IMR-90 (cell line): ENCODE measurements around the gene MTREX. TPM values are rescaled to one million over a fixed set of nuclear protein-coding genes. Genes with fewer than 3 reads are reported as not detected.

Source experiments
- ATAC-seq: fragments of 200-7000 bp; cut with Tn5 transposase; 2 replicates; pipeline ENCODE4 v1.9.1; 2020; ENCODE audit warnings: low read depth, mild to moderate bottlenecking, moderate library complexity
- BruUV-seq: library from RNA; stranded (reverse); fragments of 400-500 nt; replicated peaks from 2 replicates; lab custom pipeline; 2021; lab: Mats Ljungman, UMichigan
- CTCF ChIA-PET: fragments of 300-600 bp; formaldehyde crosslinking; extraction: SDS; loops from one replicate; lab custom pipeline; 2021; ENCODE audit warnings: antibody characterized with exemption; lab: Yijun Ruan, JAX
- POLR2A ChIA-PET: fragments of 300-600 bp; sonication (Branson Sonifier 250); formaldehyde crosslinking; loops from one replicate; lab custom pipeline; 2022; ENCODE audit warnings: antibody characterized with exemption; ENCODE audit not compliant: unreplicated experiment; lab: Charles Lee
- DNase-seq: peaks from one replicate; pipeline ENCODE4 v3.0.0; 2013
- H2AFZ ChIP-seq: replicated peaks from 2 replicates; pipeline ENCODE3; 2013; ENCODE audit warnings: low read length, mild to moderate bottlenecking; ENCODE audit not compliant: poor library complexity
- H2AK5ac ChIP-seq: 2 replicates; pipeline ENCODE4 v1.6.1; 2013; ENCODE audit warnings: low read depth, low read length, inconsistent platforms
- H2AK9ac ChIP-seq: replicated peaks from 2 replicates; pipeline ENCODE3; 2013; ENCODE audit warnings: mild to moderate bottlenecking, low read depth, low read length, moderate library complexity; ENCODE audit not compliant: poor library complexity
- H2BK120ac ChIP-seq: 2 replicates; pipeline ENCODE4 v1.6.1; 2013; ENCODE audit warnings: low read depth, low read length, inconsistent platforms
- H2BK15ac ChIP-seq: 3 replicates; pipeline ENCODE4 v1.6.1; 2013; ENCODE audit warnings: low read depth, low read length, inconsistent platforms
- H2BK20ac ChIP-seq: 2 replicates; pipeline ENCODE4 v1.6.1; 2013; ENCODE audit warnings: low read depth, mild to moderate bottlenecking, inconsistent platforms, low read length, moderate library complexity
- H2BK5ac ChIP-seq: 2 replicates; pipeline ENCODE4 v1.6.1; 2013; ENCODE audit warnings: mild to moderate bottlenecking, low read depth, low read length, inconsistent platforms; ENCODE audit not compliant: poor library complexity, severe bottlenecking
- H3K14ac ChIP-seq: replicated peaks from 2 replicates; pipeline ENCODE4 v1.6.1; 2013; ENCODE audit warnings: low read depth, low read length, inconsistent platforms
- H3K18ac ChIP-seq: 2 replicates; pipeline ENCODE4 v1.6.1; 2013; ENCODE audit warnings: low read depth, low read length, control low read depth
- H3K23ac ChIP-seq: 2 replicates; pipeline ENCODE4 v1.6.1; 2013; ENCODE audit warnings: low read depth, low read length, inconsistent platforms
- H3K27ac ChIP-seq: 2 replicates; pipeline ENCODE4 v1.5.1; 2013; ENCODE audit warnings: mild to moderate bottlenecking, control low read depth, low read length; ENCODE audit not compliant: insufficient read depth
- H3K27me3 ChIP-seq: 2 replicates; pipeline ENCODE4 v1.6.1; 2013; ENCODE audit warnings: low read length; ENCODE audit not compliant: control insufficient read depth, insufficient read depth
- H3K36me3 ChIP-seq: 2 replicates; pipeline ENCODE4 v1.6.1; 2013; ENCODE audit warnings: low read length, mixed read lengths; ENCODE audit not compliant: control insufficient read depth, insufficient read depth
- H3K4ac ChIP-seq: 2 replicates; pipeline ENCODE4 v1.6.1; 2013; ENCODE audit warnings: low read depth, low read length, inconsistent platforms
- H3K4me1 ChIP-seq: 2 replicates; pipeline ENCODE4 v1.6.1; 2013; ENCODE audit warnings: low read length, mixed read lengths; ENCODE audit not compliant: control insufficient read depth, insufficient read depth
- H3K4me2 ChIP-seq: 2 replicates; pipeline ENCODE4 v1.6.1; 2013; ENCODE audit warnings: low read depth, mild to moderate bottlenecking, control low read depth, low read length, moderate library complexity
- H3K4me3 ChIP-seq: 2 replicates; pipeline ENCODE4 v1.5.1; 2013; ENCODE audit warnings: low read depth, mild to moderate bottlenecking, control low read depth, low read length, moderate library complexity; ENCODE audit not compliant: insufficient read depth
- H3K56ac ChIP-seq: 2 replicates; pipeline ENCODE4 v1.6.1; 2013; ENCODE audit warnings: low read length, inconsistent platforms; ENCODE audit not compliant: insufficient read depth; ENCODE audit errors: extremely low read depth
- H3K79me1 ChIP-seq, 2 experiments: 2 replicates each; pipeline ENCODE4 v1.6.1; 2013; ENCODE audit warnings: low read length in 2 of 2, inconsistent platforms in 1 of 2, low read depth in 1 of 2
- H3K9ac ChIP-seq: 2 replicates; pipeline ENCODE4 v1.6.1; 2013; ENCODE audit warnings: low read depth, low read length, control low read depth
- H3K9me1 ChIP-seq: 2 replicates; pipeline ENCODE4 v1.6.1; 2013; ENCODE audit warnings: low read length, inconsistent platforms; ENCODE audit not compliant: insufficient read depth
- H3K9me3 ChIP-seq: 2 replicates; pipeline ENCODE4 v1.6.1; 2013; ENCODE audit warnings: low read length; ENCODE audit not compliant: control insufficient read depth, insufficient read depth
- H4K20me1 ChIP-seq: 2 replicates; pipeline ENCODE4 v1.6.1; 2013; ENCODE audit warnings: low read length, inconsistent platforms; ENCODE audit not compliant: insufficient read depth
- H4K5ac ChIP-seq: 2 replicates; pipeline ENCODE4 v1.6.1; 2013; ENCODE audit warnings: mild to moderate bottlenecking, low read depth, low read length, control low read depth
- H4K8ac ChIP-seq, 2 experiments: 2 replicates each; pipeline ENCODE4 v1.6.1; 2013; ENCODE audit warnings: low read depth in 2 of 2, low read length in 2 of 2, control low read depth in 1 of 2, inconsistent platforms in 1 of 2
- H4K91ac ChIP-seq: 2 replicates; pipeline ENCODE4 v1.6.1; 2013; ENCODE audit warnings: low read depth, low read length, inconsistent platforms; ENCODE audit not compliant: insufficient read depth
- BHLHE40 ChIP-seq: fragments of 150-350 bp; IDR thresholded peaks from 2 replicates; pipeline ENCODE4 v1.6.1; 2016; ENCODE audit warnings: mild to moderate bottlenecking, low read depth, low read length
- CEBPB ChIP-seq: IDR thresholded peaks from 2 replicates; pipeline ENCODE4 v1.6.1; 2012; ENCODE audit warnings: low read depth, low read length, improper control_type of control experiment
- CHD1 ChIP-seq: IDR thresholded peaks from 2 replicates; pipeline ENCODE4 v1.6.1; 2012; ENCODE audit warnings: low read depth, low read length, improper control_type of control experiment
- CTCF ChIP-seq: conservative IDR thresholded peaks from 2 replicates; pipeline ENCODE4 v1.5.1; 2012; ENCODE audit warnings: mild to moderate bottlenecking, low read depth, low read length, improper control_type of control experiment
- ELK1 ChIP-seq: fragments of 150-350 bp; IDR thresholded peaks from 2 replicates; pipeline ENCODE4 v1.6.1; 2016; ENCODE audit warnings: low read depth, mild to moderate bottlenecking, low read length, moderate library complexity, borderline replicate concordance
- FOS ChIP-seq: fragments of 150-350 bp; IDR thresholded peaks from 2 replicates; pipeline ENCODE4 v1.6.1; 2016; ENCODE audit warnings: low read depth, low read length
- MAFK ChIP-seq: IDR thresholded peaks from 2 replicates; pipeline ENCODE4 v1.6.1; 2012; ENCODE audit warnings: low read depth, low read length, improper control_type of control experiment
- MAZ ChIP-seq: IDR thresholded peaks from 2 replicates; pipeline ENCODE4 v1.6.1; 2012; ENCODE audit warnings: low read depth, mild to moderate bottlenecking, low read length, improper control_type of control experiment, moderate library complexity, borderline replicate concordance
- MXI1 ChIP-seq: IDR thresholded peaks from 2 replicates; pipeline ENCODE4 v1.6.1; 2012; ENCODE audit warnings: low read depth, mild to moderate bottlenecking, low read length, moderate library complexity, borderline replicate concordance
- NFE2L2 ChIP-seq: fragments of 150-350 bp; IDR thresholded peaks from 2 replicates; pipeline ENCODE4 v1.6.1; 2016; ENCODE audit warnings: low read depth, mild to moderate bottlenecking, low read length
- POLR2A ChIP-seq: IDR thresholded peaks from 2 replicates; pipeline ENCODE4 v1.6.1; 2012; ENCODE audit warnings: mild to moderate bottlenecking, low read depth, low read length
- RAD21 ChIP-seq: IDR thresholded peaks from 2 replicates; pipeline ENCODE4 v1.6.1; 2012; ENCODE audit warnings: low read length, improper control_type of control experiment
- RCOR1 ChIP-seq: IDR thresholded peaks from 2 replicates; pipeline ENCODE4 v1.6.1; 2012; ENCODE audit warnings: mild to moderate bottlenecking, low read length, improper control_type of control experiment; ENCODE audit not compliant: insufficient replicate concordance
- RFX5 ChIP-seq: IDR thresholded peaks from 2 replicates; pipeline ENCODE4 v1.8.0; 2012; ENCODE audit warnings: low read depth, mild to moderate bottlenecking, low read length, moderate library complexity
- SMC3 ChIP-seq: fragments of 150-350 bp; IDR thresholded peaks from 2 replicates; pipeline ENCODE4 v1.6.1; 2016; ENCODE audit warnings: low read depth, mild to moderate bottlenecking, antibody characterized with exemption, low read length, moderate library complexity
- USF2 ChIP-seq: fragments of 150-350 bp; IDR thresholded peaks from 2 replicates; pipeline ENCODE4 v1.6.1; 2017; ENCODE audit warnings: mild to moderate bottlenecking, antibody characterized with exemption, low read length, low read depth
- WGBS, 2 experiments: methylation state at CpG; one replicate each; pipeline versions ENCODE4 v1.1.5 to v1.1.7; 2013; ENCODE audit warnings: missing lambda C conversion rate in 2 of 2; ENCODE audit not compliant: insufficient read length in 1 of 2; ENCODE audit errors: extremely low coverage in 2 of 2; 5-methylcytosine and 5-hydroxymethylcytosine counted together
- dilution Hi-C: fragments of 300-500 bp; cut with HindIII; formaldehyde crosslinking; loops from one replicate; pipeline ENCODE4 v1.14.3; 2018; ENCODE audit warnings: low sequenced_read_pairs; ENCODE audit not compliant: unreplicated experiment
- in situ Hi-C: fragments of 300-500 bp; cut with MboI; formaldehyde crosslinking; loops from 3 replicates; pipeline ENCODE4 v1.14.3; 2019; ENCODE audit warnings: low sequenced_read_pairs, inconsistent platforms, mixed read lengths
- intact Hi-C: fragments of 100-400 bp; cut with micrococcal nuclease; formaldehyde crosslinking; loops from 2 replicates; pipeline ENCODE4 v1.10.0; 2022
- polyA plus RNA-seq, 3 experiments: library from polyadenylated mRNA; depleted of rRNA; stranded (reverse); fragments of >200 nt; gene quantifications; 2 replicates each; pipeline ENCODE4 v1.2.3, GENCODE V29; 2012; ENCODE audit warnings: low replicate concordance in 1 of 3
- total RNA-seq: library from RNA; depleted of rRNA; stranded (reverse); fragments of >200 nt; gene quantifications from 2 replicates; pipeline ENCODE4 v1.2.3, GENCODE V29; 2012

Gene MTREX
- total and polyA plus RNA-seq, 2 of the 4 experiments (the other 2 are of a cell fraction): 22.1 to 33.2 TPM

- H2BK15ac ChIP-seq: no peak overlapping the region; the same call in 2 of the 3 replicates
- peak; percentile 46; the same call in 1 of the 2 replicates for ATAC-seq
- H3K23ac ChIP-seq: no peak overlapping the region
- no peak overlapping the region for H2BK5ac ChIP-seq
- CTCF ChIA-PET: no interaction called here
- no TSS peak for BruUV-seq
- no peak overlapping the region for H2AK9ac ChIP-seq
- dilution Hi-C loops (no loop called here), intact Hi-C loops (no loop called here), in situ Hi-C loops (no loop called here)
- no peak overlapping the region for H4K5ac ChIP-seq
- no peaks in the 10 kb centered on the region for H3K9me1 ChIP-seq
- no peak overlapping the region for H2BK120ac ChIP-seq
- no peaks in the 10 kb centered on the region for H3K27me3 ChIP-seq
- no peak overlapping the region for H3K9ac ChIP-seq
- no peak overlapping the region for H3K4ac ChIP-seq
- H3K36me3 ChIP-seq: peaks cover under 1% of the 10 kb centered on the region; the same call in 1 of the 2 replicates
- H3K18ac ChIP-seq: no peak overlapping the region
- H2AK5ac ChIP-seq: no peak overlapping the region
- TF ChIP-seq SMC3 (no peak), CHD1 (no peak), MAFK (no peak), MAZ (no peak), RCOR1 (no peak), CEBPB (no peak), FOS (no peak), CTCF (no peak), RFX5 (no peak), ELK1 (no peak), MXI1 (no peak), USF2 (no peak), RAD21 (no peak), POLR2A (no peak), BHLHE40 (no peak), NFE2L2 (no peak)
- peaks cover 0 to 2% of the 10 kb centered on the region in 2 experiments; a peak in 2 of 4 replicates for H3K79me1 ChIP-seq
- no peak overlapping the region for H3K14ac ChIP-seq
- H3K4me3 ChIP-seq: no peak overlapping the region
- H3K27ac ChIP-seq: no peak overlapping the region
- no peak overlapping the region for H4K8ac ChIP-seq
- H2BK20ac ChIP-seq: no peak overlapping the region
- POLR2A ChIA-PET: no interaction called here
- 74% methylated on average over 2 of the region's 5 CpGs; no CpG with 5 or more reads in 1 of the 2 experiments for WGBS, 2 experiments
- no peak overlapping the region for H3K4me2 ChIP-seq
- H2AFZ ChIP-seq: no peak overlapping the region
- no peaks in the 10 kb centered on the region for H3K4me1 ChIP-seq
- H3K56ac ChIP-seq: no peak overlapping the region
- no peaks in the 10 kb centered on the region for H3K9me3 ChIP-seq
- H4K20me1 ChIP-seq: no peaks in the 10 kb centered on the region
- no peak overlapping the region for H4K91ac ChIP-seq
- no peak for DNase-seq
Observed at GRCh38 chr5:55467862-55468551, 160.2 kb downstream of the MTREX start.
